SK-N-SH (cell line): ENCODE data around the gene XRRA1. TPM values are rescaled to one million over a fixed set of nuclear protein-coding genes. Genes with fewer than 3 reads are reported as not detected.
"Not testable (repeated sequence)": the region's sequence is repeated elsewhere in the genome, so short reads cannot be mapped to it uniquely, and the experiment has no call there.

Source experiments
- CTCF ChIA-PET: fragments of 300-600, 350-600 bp; formaldehyde crosslinking; extraction: SDS; loops from one replicate; lab custom pipeline; 2021; lab: Yijun Ruan, JAX
- POLR2A ChIA-PET: fragments of 350-600 bp; sonication (Branson Sonifier 250); formaldehyde crosslinking; extraction: SDS; loops from one replicate; lab custom pipeline; 2020; ENCODE audit warnings: antibody characterized with exemption, inconsistent platforms; lab: Yijun Ruan, JAX
- DNase-seq: peaks from one replicate; pipeline ENCODE4 v3.0.0; 2012
- H2AFZ ChIP-seq: fragments of 200-600 bp; sonication (generic); 2 replicates; pipeline ENCODE4 v1.8.1; 2016; ENCODE audit warnings: antibody characterized with exemption, mild to moderate bottlenecking, low read depth
- H3F3A ChIP-seq: fragments of 200-600 bp; sonication (generic); replicated peaks from 2 replicates; pipeline ENCODE3; 2016; ENCODE audit warnings: antibody characterized with exemption, mild to moderate bottlenecking; ENCODE audit not compliant: insufficient read depth
- H3K27ac ChIP-seq, 2 experiments: fragments of 200-500 bp in 1 of 2; fragments of 200-600 bp in 1 of 2; sonication (Bioruptor generic) in 1 of 2; sonication (generic), shearing (Covaris generic) in 1 of 2; 2 replicates each; pipeline versions ENCODE4 v1.5.1 to v1.6.1; 2014 to 2016; ENCODE audit warnings: low read depth in 2 of 2, inconsistent platforms in 1 of 2, low read length in 1 of 2, mild to moderate bottlenecking in 1 of 2, mixed read lengths in 1 of 2
- H3K27me3 ChIP-seq: fragments of 200-600 bp; sonication (generic), shearing (Covaris generic); 2 replicates; pipeline ENCODE4 v1.6.1; 2016; ENCODE audit warnings: mixed run types; ENCODE audit not compliant: insufficient read depth
- H3K36me3 ChIP-seq, 2 experiments: fragments of 200-500 bp in 1 of 2; fragments of 200-600 bp in 1 of 2; sonication (Bioruptor generic) in 1 of 2; sonication (generic) in 1 of 2; replicated peaks in 1 of 2; 2 replicates each; pipeline versions ENCODE3 to v1.5.1; 2014 to 2016; ENCODE audit warnings: low read length in 1 of 2, mild to moderate bottlenecking in 1 of 2; ENCODE audit not compliant: insufficient read depth in 2 of 2, control insufficient read depth in 1 of 2
- H3K4me1 ChIP-seq, 2 experiments: fragments of 200-500 bp in 1 of 2; fragments of 200-600 bp in 1 of 2; sonication (Bioruptor generic) in 1 of 2; sonication (generic), shearing (Covaris generic) in 1 of 2; 2 replicates each; pipeline versions ENCODE4 v1.5.1 to v1.6.1; 2014 to 2016; ENCODE audit warnings: low read depth in 1 of 2, low read length in 1 of 2, mixed run types in 1 of 2; ENCODE audit not compliant: insufficient read depth in 2 of 2, control insufficient read depth in 1 of 2
- H3K4me2 ChIP-seq: fragments of 200-600 bp; sonication (generic), shearing (Covaris generic); 2 replicates; pipeline ENCODE4 v1.6.1; 2017; ENCODE audit warnings: mixed run types
- H3K4me3 ChIP-seq, 2 experiments: fragments of 200-500 bp in 1 of 2; fragments of 200-600 bp in 1 of 2; sonication (Bioruptor generic) in 1 of 2; sonication (generic), shearing (Covaris generic) in 1 of 2; 2 replicates each; pipeline versions ENCODE4 v1.5.1 to v1.8.1; 2014 to 2016; ENCODE audit warnings: low read depth in 2 of 2, inconsistent platforms in 1 of 2, low read length in 1 of 2, mild to moderate bottlenecking in 1 of 2, mixed read lengths in 1 of 2, moderate library complexity in 1 of 2
- H3K79me2 ChIP-seq: fragments of 200-600 bp; sonication (generic); 2 replicates; pipeline ENCODE4 v1.8.1; 2017; ENCODE audit warnings: mild to moderate bottlenecking; ENCODE audit not compliant: insufficient read depth
- H3K9ac ChIP-seq: fragments of 200-600 bp; sonication (generic); 2 replicates; pipeline ENCODE4 v1.6.1; 2017; ENCODE audit warnings: mixed run types
- H3K9me2 ChIP-seq: fragments of 200-600 bp; sonication (generic); 2 replicates; pipeline ENCODE4 v1.6.1; 2017; ENCODE audit warnings: mixed run types
- H3K9me3 ChIP-seq: fragments of 200-600 bp; sonication (generic); 2 replicates; pipeline ENCODE4 v1.6.1; 2017; ENCODE audit warnings: mixed run types, mild to moderate bottlenecking, moderate library complexity
- H4K20me1 ChIP-seq: fragments of 200-600 bp; sonication (generic); 2 replicates; pipeline ENCODE4 v1.6.1; 2017; ENCODE audit warnings: mild to moderate bottlenecking, mixed run types; ENCODE audit not compliant: insufficient read depth
- EZH2phosphoT487 ChIP-seq: fragments of 200-600 bp; sonication (generic); IDR thresholded peaks from 2 replicates; pipeline ENCODE4 v1.6.1; 2017; ENCODE audit warnings: low read depth, mixed run types, mild to moderate bottlenecking, antibody characterized with exemption, moderate library complexity, borderline replicate concordance
- GABPA ChIP-seq: IDR thresholded peaks from 2 replicates; pipeline ENCODE4 v1.4.0; 2012; ENCODE audit warnings: low read depth, mild to moderate bottlenecking
- JUND ChIP-seq: IDR thresholded peaks from 2 replicates; pipeline ENCODE4 v1.4.0; 2012
- POLR2AphosphoS5 ChIP-seq: IDR thresholded peaks from 2 replicates; pipeline ENCODE4 v1.6.1; 2012; ENCODE audit warnings: low read depth, low read length
- RCOR1 ChIP-seq: fragments of 150-350 bp; IDR thresholded peaks from 2 replicates; pipeline ENCODE4 v1.6.1; 2017; ENCODE audit warnings: antibody characterized with exemption, low read length
- RFX5 ChIP-seq: IDR thresholded peaks from 2 replicates; pipeline ENCODE4 v1.6.1; 2012; ENCODE audit warnings: mild to moderate bottlenecking, improper control_type of control experiment, low read length
- RXRA ChIP-seq: IDR thresholded peaks from 2 replicates; pipeline ENCODE4 v1.4.0; 2012; ENCODE audit warnings: low read depth, mild to moderate bottlenecking, borderline replicate concordance
- SMC3 ChIP-seq: IDR thresholded peaks from 2 replicates; pipeline ENCODE4 v1.6.1; 2012; ENCODE audit warnings: low read depth, low read length, improper control_type of control experiment
- YY1 ChIP-seq: IDR thresholded peaks from 2 replicates; pipeline ENCODE4 v1.4.0; 2012; ENCODE audit warnings: low read depth, mild to moderate bottlenecking
- WGBS: methylation state at CpG from one replicate; pipeline ENCODE4 v1.1.6; 2017; ENCODE audit warnings: low lambda C conversion rate; 5-methylcytosine and 5-hydroxymethylcytosine counted together
- polyA plus RNA-seq, 3 experiments: library from polyadenylated mRNA; depleted of rRNA; stranded (reverse); fragments of >200 nt; gene quantifications; 2 replicates each; pipeline ENCODE4 v1.2.3, GENCODE V29; 2012
- TF ChIP-seq, protein P1 (sequence below): IDR thresholded peaks from 2 replicates; pipeline ENCODE4 v1.4.0; 2012; ENCODE audit warnings: low read depth, borderline replicate concordance
- TF ChIP-seq, protein P2 (sequence below): IDR thresholded peaks from 2 replicates; pipeline ENCODE4; 2012
- TF ChIP-seq, protein P3 (sequence below): fragments of 150-350 bp; IDR thresholded peaks from 2 replicates; pipeline ENCODE4 v1.6.1; 2017; ENCODE audit warnings: antibody characterized with exemption, low read length, low read depth, borderline replicate concordance
- TF ChIP-seq, protein P4 (sequence below): fragments of 150-350 bp; IDR thresholded peaks from 2 replicates; pipeline ENCODE4 v1.6.1; 2016; ENCODE audit warnings: mild to moderate bottlenecking, low read depth, low read length
- TF ChIP-seq, protein P5 (sequence below): IDR thresholded peaks from 2 replicates; pipeline ENCODE4 v1.4.0; 2012; ENCODE audit warnings: low read depth, borderline replicate concordance

The XRRA1 gene
- polyA plus RNA-seq, 1 of the 3 experiments (the other 2 are of a cell fraction): 12.9 TPM

DNA sequence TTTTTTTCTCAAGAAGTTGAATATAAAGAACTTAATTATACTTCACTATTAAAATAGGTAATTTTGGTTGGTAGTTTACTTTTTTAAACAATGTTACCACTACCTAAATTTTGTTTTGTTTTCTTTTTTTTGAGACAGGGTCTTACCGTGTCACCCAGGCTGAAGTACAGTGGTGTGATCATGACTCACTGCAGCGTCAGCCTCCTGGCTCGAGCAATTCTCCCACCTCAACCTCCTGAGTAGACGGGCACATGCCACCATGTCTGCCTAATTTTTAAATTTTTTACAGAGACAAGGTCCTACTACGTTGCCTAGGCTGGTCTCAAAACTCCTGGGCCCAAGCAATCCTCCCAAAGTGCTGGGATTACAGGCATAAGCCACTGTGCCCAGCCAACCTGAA lies 17.8 kb upstream of the XRRA1 start:
- Histone ChIP-seq H4K20me1 (peaks cover 11% of the 10 kb centered on the region; the same call in 1 of the 2 replicates), H3K4me1 (no peaks in the 10 kb centered on the region), H3K4me3 (no peak overlapping the region), H3K9me3 (no peaks in the 10 kb centered on the region), H2AFZ (no peak overlapping the region), H3K9me2 (no peaks in the 10 kb centered on the region), H3K79me2 (peaks cover 73% of the 10 kb centered on the region), H3K4me2 (no peak overlapping the region), H3K27ac (no peak overlapping the region), H3K9ac (no peak overlapping the region), H3F3A (no peaks in the 10 kb centered on the region), H3K27me3 (no peaks in the 10 kb centered on the region), H3K36me3 (peaks cover 20 to 47% of the 10 kb centered on the region in 2 experiments)
- TF ChIP-seq, protein P1, sequence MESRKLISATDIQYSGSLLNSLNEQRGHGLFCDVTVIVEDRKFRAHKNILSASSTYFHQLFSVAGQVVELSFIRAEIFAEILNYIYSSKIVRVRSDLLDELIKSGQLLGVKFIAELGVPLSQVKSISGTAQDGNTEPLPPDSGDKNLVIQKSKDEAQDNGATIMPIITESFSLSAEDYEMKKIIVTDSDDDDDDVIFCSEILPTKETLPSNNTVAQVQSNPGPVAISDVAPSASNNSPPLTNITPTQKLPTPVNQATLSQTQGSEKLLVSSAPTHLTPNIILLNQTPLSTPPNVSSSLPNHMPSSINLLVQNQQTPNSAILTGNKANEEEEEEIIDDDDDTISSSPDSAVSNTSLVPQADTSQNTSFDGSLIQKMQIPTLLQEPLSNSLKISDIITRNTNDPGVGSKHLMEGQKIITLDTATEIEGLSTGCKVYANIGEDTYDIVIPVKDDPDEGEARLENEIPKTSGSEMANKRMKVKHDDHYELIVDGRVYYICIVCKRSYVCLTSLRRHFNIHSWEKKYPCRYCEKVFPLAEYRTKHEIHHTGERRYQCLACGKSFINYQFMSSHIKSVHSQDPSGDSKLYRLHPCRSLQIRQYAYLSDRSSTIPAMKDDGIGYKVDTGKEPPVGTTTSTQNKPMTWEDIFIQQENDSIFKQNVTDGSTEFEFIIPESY: no peak
- TF ChIP-seq SMC3 (no peak), RCOR1 (no peak)
- no peak for DNase-seq
- ChIA-PET POLR2A (no interaction called here), CTCF (no interaction called here)
- 65% methylated on average over 5 of the region's 5 CpGs for WGBS

DNA sequence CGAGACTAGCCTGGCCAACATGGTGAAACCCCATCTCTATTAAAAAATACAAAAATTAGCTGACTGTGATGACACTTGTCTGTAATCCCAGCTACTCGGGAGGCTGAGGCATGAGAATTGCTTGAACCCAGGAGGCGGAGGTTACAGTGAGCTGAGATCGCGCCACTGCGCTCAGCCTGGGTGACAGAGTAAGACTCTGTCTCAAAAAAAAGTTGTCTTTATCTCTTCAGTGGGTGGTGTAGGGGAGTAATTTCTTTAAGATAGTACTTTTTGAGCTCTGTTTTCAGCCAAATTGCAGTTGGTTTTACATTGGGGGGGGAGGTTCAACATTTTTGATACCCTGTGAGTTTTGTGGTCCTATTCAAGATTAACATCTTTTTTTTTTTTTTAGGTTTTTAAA lies 11.2 kb upstream of the XRRA1 start:
- not testable (repeated sequence) for H3K4me1 ChIP-seq, H3K9me2 ChIP-seq, H2AFZ ChIP-seq, H3K4me3 ChIP-seq, H3F3A ChIP-seq, H3K4me2 ChIP-seq, DNase-seq, H3K27me3 ChIP-seq, H3K9me3 ChIP-seq, H3K27ac ChIP-seq, H3K9ac ChIP-seq
- ChIA-PET CTCF (interaction anchor here (1.0 to 1.7 kb wide), 5 partner anchors 23 to 281 kb away, joined by 3 to 7 read pairs (median 3); no protein-coding TSS in a partner anchor), POLR2A (interaction anchor here (0.7 kb wide), 1 partner anchor 23 kb away, joined by 3 read pairs; no protein-coding TSS in a partner anchor)
- WGBS: 95% methylated on average over 6 of the region's 6 CpGs
- peaks cover 12 to 13% of the 10 kb centered on the region in 2 experiments for H3K36me3 ChIP-seq
- H3K79me2 ChIP-seq: peaks cover 95% of the 10 kb centered on the region
- H4K20me1 ChIP-seq: peaks cover 46% of the 10 kb centered on the region

DNA sequence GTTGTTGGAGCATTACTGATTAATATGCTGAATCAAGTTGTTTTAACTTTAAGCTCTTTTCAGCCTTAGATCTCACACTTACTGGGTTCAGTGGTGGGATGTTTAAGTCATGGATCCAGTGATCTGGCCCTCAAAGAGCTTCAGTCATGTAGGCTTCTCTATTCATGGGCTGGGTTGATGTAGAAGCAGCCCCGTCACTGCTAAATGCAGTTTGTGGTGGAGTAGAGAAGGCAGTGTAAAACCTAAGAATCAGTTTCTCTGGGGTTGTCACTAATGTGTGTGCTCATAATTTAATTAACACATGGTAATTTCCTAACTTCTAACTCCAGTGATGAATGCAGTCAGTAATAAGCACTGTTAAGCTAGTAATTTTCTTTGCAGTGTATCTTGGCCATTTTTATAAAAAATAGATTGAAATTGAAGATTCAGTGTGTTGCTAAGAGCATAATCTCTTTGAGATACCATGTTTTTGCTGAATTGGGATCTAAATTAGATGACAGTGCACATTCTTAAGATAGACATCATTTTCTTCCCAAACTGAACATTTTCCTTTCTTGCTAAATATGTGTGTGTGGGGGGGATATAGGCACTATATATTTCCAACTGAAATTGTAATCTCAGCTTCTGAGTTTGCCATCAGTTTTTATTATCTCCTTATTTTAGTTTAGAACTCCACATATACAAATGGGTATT lies 9.2 kb upstream of the XRRA1 start:
- peaks cover 49% of the 10 kb centered on the region for H4K20me1 ChIP-seq
- peaks cover 0 to 6% of the 10 kb centered on the region in 2 experiments; a peak in 2 of 4 replicates for H3K4me1 ChIP-seq
- peaks cover 97% of the 10 kb centered on the region for H3K79me2 ChIP-seq
- no peaks in the 10 kb centered on the region for H3K9me2 ChIP-seq
- no peaks in the 10 kb centered on the region for H3K9me3 ChIP-seq
- POLR2A ChIA-PET: no interaction called here
- peaks cover 17 to 29% of the 10 kb centered on the region in 2 experiments for H3K36me3 ChIP-seq
- H2AFZ ChIP-seq: no peak overlapping the region
- 100% methylated on average over 1 of the region's 1 CpG for WGBS
- DNase-seq: no peak
- CTCF ChIA-PET: interaction anchor here (0.8 to 2.1 kb wide), 7 partner anchors 14 to 290 kb away, joined by 3 to 7 read pairs (median 4); partner anchors contain the start of gene NEU3
- H3K27ac ChIP-seq: no peak overlapping the region
- no peak overlapping the region for H3K9ac ChIP-seq
- no peak overlapping the region for H3K4me2 ChIP-seq
- H3K4me3 ChIP-seq: no peak overlapping the region
- H3F3A ChIP-seq: peaks cover 3% of the 10 kb centered on the region
- no peaks in the 10 kb centered on the region for H3K27me3 ChIP-seq
- TF ChIP-seq RFX5 (no peak), EZH2phosphoT487 (no peak), JUND (no peak), YY1 (no peak), POLR2AphosphoS5 (no peak), GABPA (no peak), RXRA (no peak), SMC3 (no peak)
- TF ChIP-seq, protein P2, sequence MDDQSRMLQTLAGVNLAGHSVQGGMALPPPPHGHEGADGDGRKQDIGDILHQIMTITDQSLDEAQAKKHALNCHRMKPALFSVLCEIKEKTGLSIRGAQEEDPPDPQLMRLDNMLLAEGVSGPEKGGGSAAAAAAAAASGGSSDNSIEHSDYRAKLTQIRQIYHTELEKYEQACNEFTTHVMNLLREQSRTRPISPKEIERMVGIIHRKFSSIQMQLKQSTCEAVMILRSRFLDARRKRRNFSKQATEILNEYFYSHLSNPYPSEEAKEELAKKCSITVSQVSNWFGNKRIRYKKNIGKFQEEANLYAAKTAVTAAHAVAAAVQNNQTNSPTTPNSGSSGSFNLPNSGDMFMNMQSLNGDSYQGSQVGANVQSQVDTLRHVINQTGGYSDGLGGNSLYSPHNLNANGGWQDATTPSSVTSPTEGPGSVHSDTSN: no peak
- TF ChIP-seq, protein P3, sequence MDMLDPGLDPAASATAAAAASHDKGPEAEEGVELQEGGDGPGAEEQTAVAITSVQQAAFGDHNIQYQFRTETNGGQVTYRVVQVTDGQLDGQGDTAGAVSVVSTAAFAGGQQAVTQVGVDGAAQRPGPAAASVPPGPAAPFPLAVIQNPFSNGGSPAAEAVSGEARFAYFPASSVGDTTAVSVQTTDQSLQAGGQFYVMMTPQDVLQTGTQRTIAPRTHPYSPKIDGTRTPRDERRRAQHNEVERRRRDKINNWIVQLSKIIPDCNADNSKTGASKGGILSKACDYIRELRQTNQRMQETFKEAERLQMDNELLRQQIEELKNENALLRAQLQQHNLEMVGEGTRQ: no peak
- TF ChIP-seq, protein P4, sequence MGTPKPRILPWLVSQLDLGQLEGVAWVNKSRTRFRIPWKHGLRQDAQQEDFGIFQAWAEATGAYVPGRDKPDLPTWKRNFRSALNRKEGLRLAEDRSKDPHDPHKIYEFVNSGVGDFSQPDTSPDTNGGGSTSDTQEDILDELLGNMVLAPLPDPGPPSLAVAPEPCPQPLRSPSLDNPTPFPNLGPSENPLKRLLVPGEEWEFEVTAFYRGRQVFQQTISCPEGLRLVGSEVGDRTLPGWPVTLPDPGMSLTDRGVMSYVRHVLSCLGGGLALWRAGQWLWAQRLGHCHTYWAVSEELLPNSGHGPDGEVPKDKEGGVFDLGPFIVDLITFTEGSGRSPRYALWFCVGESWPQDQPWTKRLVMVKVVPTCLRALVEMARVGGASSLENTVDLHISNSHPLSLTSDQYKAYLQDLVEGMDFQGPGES: no peak
- TF ChIP-seq, protein P5, sequence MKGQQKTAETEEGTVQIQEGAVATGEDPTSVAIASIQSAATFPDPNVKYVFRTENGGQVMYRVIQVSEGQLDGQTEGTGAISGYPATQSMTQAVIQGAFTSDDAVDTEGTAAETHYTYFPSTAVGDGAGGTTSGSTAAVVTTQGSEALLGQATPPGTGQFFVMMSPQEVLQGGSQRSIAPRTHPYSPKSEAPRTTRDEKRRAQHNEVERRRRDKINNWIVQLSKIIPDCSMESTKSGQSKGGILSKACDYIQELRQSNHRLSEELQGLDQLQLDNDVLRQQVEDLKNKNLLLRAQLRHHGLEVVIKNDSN: no peak
